Smooth muscle cell (in vitro differentiated cells): Measurements from ENCODE around the gene PCGF5. TPM values are rescaled to one million over a fixed set of nuclear protein-coding genes. Genes with fewer than 3 reads are reported as not detected.
"Not testable (repeated sequence)": the region's sequence is repeated elsewhere in the genome, so short reads cannot be mapped to it uniquely, and the experiment has no call there.

ENCODE experiments used
- DNase-seq: peaks from one replicate; lab custom pipeline; 2025; ENCODE audit not compliant: unreplicated experiment; lab: John Stamatoyannopoulos, UW
- H2AFZ ChIP-seq: fragments of 200-600 bp; sonication (generic); 2 replicates; pipeline ENCODE4 v1.6.0; 2016; ENCODE audit warnings: antibody characterized with exemption, low read depth, mild to moderate bottlenecking
- H3F3A ChIP-seq: fragments of 200-600 bp; sonication (generic); 2 replicates; pipeline ENCODE4 v1.6.0; 2017; ENCODE audit warnings: antibody characterized with exemption, low read depth
- H3K27ac ChIP-seq: fragments of 200-600 bp; sonication (generic); 2 replicates; pipeline ENCODE4 v1.5.1; 2016; ENCODE audit warnings: low read depth, mild to moderate bottlenecking
- H3K27me3 ChIP-seq: fragments of 200-600 bp; sonication (generic); 2 replicates; pipeline ENCODE4 v1.6.1; 2016; ENCODE audit warnings: low read depth, mild to moderate bottlenecking
- H3K36me3 ChIP-seq: fragments of 200-600 bp; sonication (generic); 2 replicates; pipeline ENCODE4 v1.5.1; 2016; ENCODE audit warnings: low read depth
- H3K4me1 ChIP-seq: fragments of 200-600 bp; sonication (generic); 2 replicates; pipeline ENCODE4 v1.5.1; 2016; ENCODE audit warnings: low read depth
- H3K4me2 ChIP-seq: fragments of 200-600 bp; sonication (generic); 2 replicates; pipeline ENCODE4 v1.6.0; 2016; ENCODE audit warnings: mild to moderate bottlenecking
- H3K4me3 ChIP-seq: fragments of 200-600 bp; sonication (generic); 2 replicates; pipeline ENCODE4 v1.5.1; 2016; ENCODE audit warnings: mild to moderate bottlenecking
- H3K79me2 ChIP-seq: fragments of 200-600 bp; sonication (generic); 2 replicates; pipeline ENCODE4 v1.6.0; 2016; ENCODE audit warnings: low read depth, mild to moderate bottlenecking
- H3K9ac ChIP-seq: fragments of 200-600 bp; sonication (generic); 2 replicates; pipeline ENCODE4 v1.6.0; 2016; ENCODE audit warnings: low read depth
- H3K9me3 ChIP-seq: fragments of 200-600 bp; sonication (generic); replicated peaks from 2 replicates; pipeline ENCODE4 v1.5.1; 2016; ENCODE audit warnings: low read depth
- H4K20me1 ChIP-seq: fragments of 200-600 bp; sonication (generic); 2 replicates; pipeline ENCODE4 v1.6.0; 2016; ENCODE audit warnings: low read depth
- CTCF ChIP-seq: fragments of 200-600 bp; sonication (generic); IDR thresholded peaks from 2 replicates; pipeline ENCODE4 v1.5.1; 2017; ENCODE audit warnings: borderline replicate concordance, mild to moderate bottlenecking, antibody characterized with exemption; ENCODE audit not compliant: insufficient read depth, poor library complexity, severe bottlenecking
- WGBS: methylation state at CpG from one replicate; pipeline ENCODE4 v1.1.7; 2016; ENCODE audit warnings: low lambda C conversion rate; 5-methylcytosine and 5-hydroxymethylcytosine counted together
- polyA plus RNA-seq: library from polyadenylated mRNA; unstranded; fragments of >200 nt; fragmentation: Nextera tagmentation; extraction: Ambion mirVana; gene quantifications from 2 replicates; pipeline ENCODE4 v1.2.1, GENCODE V29; 2016
- total RNA-seq: library from RNA; depleted of rRNA; stranded (reverse); fragments of >200 nt; gene quantifications from 2 replicates; pipeline ENCODE4 v1.2.3, GENCODE V29; 2014

Gene PCGF5
- total and polyA plus RNA-seq, 2 experiments from 2014 or later = 10.4 to 13.9 TPM

GRCh38 chr10:91251430-91252056 is 31.1 kb downstream of the PCGF5 start:
- H3K4me2 ChIP-seq = no peak overlapping the region
- H3K27ac ChIP-seq = no peak overlapping the region
- H4K20me1 ChIP-seq = no peaks in the 10 kb centered on the region
- no peak overlapping the region for H3K4me3 ChIP-seq
- no peak overlapping the region for H2AFZ ChIP-seq
- H3K9me3 ChIP-seq = peaks cover 4% of the 10 kb centered on the region
- no peaks in the 10 kb centered on the region for H3K4me1 ChIP-seq
- H3K79me2 ChIP-seq = no peaks in the 10 kb centered on the region
- DNase-seq = no peak
- peak; percentile 95 for TF ChIP-seq CTCF
- no peak overlapping the region for H3K9ac ChIP-seq
- H3K36me3 ChIP-seq = peaks cover 6% of the 10 kb centered on the region
- H3F3A ChIP-seq = no peaks in the 10 kb centered on the region
- H3K27me3 ChIP-seq = no peaks in the 10 kb centered on the region

DNA sequence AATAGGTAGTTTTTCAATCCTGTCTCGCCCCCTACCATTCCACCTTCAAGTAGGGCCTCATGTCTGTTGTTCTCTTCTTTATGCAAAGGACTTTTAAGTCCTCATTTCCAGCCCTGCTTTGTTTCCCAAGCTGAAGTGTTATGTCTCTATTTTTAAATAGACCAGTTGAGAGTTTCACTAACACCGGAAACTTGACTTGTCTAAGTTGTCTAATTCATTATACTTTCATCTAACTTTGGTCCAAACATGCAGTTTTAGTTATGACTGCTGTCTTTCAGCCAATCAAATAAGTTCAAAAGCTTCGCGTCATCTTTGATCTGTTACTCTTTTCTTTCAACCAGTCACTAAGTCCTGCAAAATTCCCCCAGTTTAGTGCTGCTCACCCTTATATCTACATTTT is 32.8 kb downstream of the PCGF5 start:
- Histone ChIP-seq H3K27me3 (no peaks in the 10 kb centered on the region), H3K4me3 (no peak overlapping the region), H3K9ac (no peak overlapping the region), H3K36me3 (peaks cover 7% of the 10 kb centered on the region), H4K20me1 (no peaks in the 10 kb centered on the region), H2AFZ (no peak overlapping the region), H3K79me2 (no peaks in the 10 kb centered on the region), H3K4me1 (no peaks in the 10 kb centered on the region), H3F3A (no peaks in the 10 kb centered on the region), H3K9me3 (peaks cover 4% of the 10 kb centered on the region), H3K4me2 (no peak overlapping the region), H3K27ac (no peak overlapping the region)
- TF ChIP-seq CTCF = no peak
- no peak for DNase-seq
- WGBS = 93% methylated on average over 4 of the region's 4 CpGs

DNA sequence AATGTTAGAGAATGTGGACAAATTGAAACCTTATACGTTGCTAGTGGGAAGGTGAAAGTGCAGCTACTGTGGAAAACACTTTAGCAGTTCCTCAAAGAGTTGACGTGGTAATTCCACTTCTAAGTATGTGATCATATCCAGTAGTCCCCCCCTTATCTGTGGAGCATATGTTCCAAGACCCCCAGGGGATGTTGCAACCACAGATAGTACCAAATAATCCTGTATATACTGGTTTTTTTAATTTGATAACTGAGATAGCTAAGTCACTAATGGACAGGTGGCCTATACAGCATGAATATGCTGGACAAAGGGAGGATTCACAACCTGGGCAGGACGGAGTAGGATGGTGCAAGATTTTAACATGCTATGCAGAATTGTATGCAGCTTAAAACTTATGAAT is 36.8 kb downstream of the PCGF5 start:
- WGBS = 91% methylated on average over 3 of the region's 3 CpGs
- H3K27me3 ChIP-seq = no peaks in the 10 kb centered on the region
- H3F3A ChIP-seq = no peaks in the 10 kb centered on the region
- H3K36me3 ChIP-seq = peaks cover 12% of the 10 kb centered on the region
- H3K27ac ChIP-seq = no peak overlapping the region
- H3K4me2 ChIP-seq = no peak overlapping the region
- DNase-seq = no peak
- H3K9me3 ChIP-seq = peaks cover 4% of the 10 kb centered on the region
- H3K79me2 ChIP-seq = no peaks in the 10 kb centered on the region
- no peak overlapping the region for H2AFZ ChIP-seq
- H3K4me3 ChIP-seq = no peak overlapping the region
- no peaks in the 10 kb centered on the region for H4K20me1 ChIP-seq
- H3K4me1 ChIP-seq = no peaks in the 10 kb centered on the region
- TF ChIP-seq CTCF = no peak
- H3K9ac ChIP-seq = no peak overlapping the region

- H3F3A ChIP-seq = not testable (repeated sequence)
Observed at GRCh38 chr10:91260417-91260816, 40.0 kb downstream of the PCGF5 start.

More at GRCh38 chr10:91260417-91260816, 40.0 kb downstream of the PCGF5 start:
- 94% methylated on average over 3 of the region's 3 CpGs for WGBS
- H3K4me2 ChIP-seq, H3K27me3 ChIP-seq, H3K79me2 ChIP-seq, H4K20me1 ChIP-seq, H3K4me3 ChIP-seq, H3K27ac ChIP-seq, H2AFZ ChIP-seq, H3K4me1 ChIP-seq, H3K9me3 ChIP-seq, H3K36me3 ChIP-seq, H3K9ac ChIP-seq, DNase-seq: not testable (repeated sequence)
